GM23338 (cell line): ENCODE results near the gene TTC28. TPM values are rescaled to one million over a fixed set of nuclear protein-coding genes. Genes with fewer than 3 reads are reported as not detected.

ENCODE experiments used
- ATAC-seq: fragments of 200-7000 bp; cut with Tn5 transposase; 3 replicates; pipeline ENCODE4 v1.9.1; 2020
- DNase-seq: peaks from one replicate; pipeline ENCODE4 v3.0.0-alpha.2; 2015; ENCODE audit warnings: low spot score
- H2AFZ ChIP-seq: fragments of 200-600 bp; sonication (generic); 2 replicates; pipeline ENCODE4 v1.8.0; 2016; ENCODE audit warnings: antibody characterized with exemption, mild to moderate bottlenecking, moderate library complexity
- H3F3A ChIP-seq: fragments of 200-600 bp; sonication (generic); replicated peaks from 2 replicates; pipeline ENCODE4 v1.8.0; 2017; ENCODE audit warnings: antibody characterized with exemption, mixed run types, low read depth
- H3K27ac ChIP-seq: fragments of 200-600 bp; sonication (generic); 2 replicates; pipeline ENCODE4 v1.6.1; 2016; ENCODE audit warnings: low read depth
- H3K27me3 ChIP-seq: fragments of 200-600 bp; sonication (generic); 2 replicates; pipeline ENCODE4 v1.8.0; 2016; ENCODE audit warnings: mild to moderate bottlenecking, mixed run types, moderate library complexity; ENCODE audit not compliant: insufficient read depth
- H3K36me3 ChIP-seq: fragments of 200-600 bp; sonication (generic); 2 replicates; pipeline ENCODE4 v1.8.0; 2016; ENCODE audit warnings: mild to moderate bottlenecking; ENCODE audit not compliant: insufficient read depth
- H3K4me1 ChIP-seq: fragments of 200-600 bp; sonication (generic); 2 replicates; pipeline ENCODE4 v1.8.0; 2016; ENCODE audit warnings: mild to moderate bottlenecking, moderate library complexity; ENCODE audit not compliant: insufficient read depth
- H3K4me2 ChIP-seq: fragments of 200-600 bp; sonication (generic); 2 replicates; pipeline ENCODE4 v1.7.1; 2017; ENCODE audit warnings: mixed run types
- H3K4me3 ChIP-seq: fragments of 200-600 bp; sonication (generic); 2 replicates; pipeline ENCODE4 v1.6.1; 2016; ENCODE audit warnings: mixed run types
- H3K79me2 ChIP-seq: fragments of 200-600 bp; sonication (generic); replicated peaks from 2 replicates; pipeline ENCODE4 v1.8.0; 2017; ENCODE audit warnings: mild to moderate bottlenecking; ENCODE audit not compliant: insufficient read depth
- H3K9me2 ChIP-seq: fragments of 200-600 bp; sonication (generic); 2 replicates; pipeline ENCODE4 v1.8.0; 2017; ENCODE audit not compliant: insufficient read depth
- H4K20me1 ChIP-seq: fragments of 200-600 bp; sonication (generic); replicated peaks from 2 replicates; pipeline ENCODE4 v1.8.0; 2017; ENCODE audit warnings: mild to moderate bottlenecking; ENCODE audit not compliant: insufficient read depth
- H3K27ac Mint-ChIP-seq: 2 replicates; pipeline ENCODE4 v1.8.0; 2020; ENCODE audit warnings: inconsistent platforms, mild to moderate bottlenecking, moderate library complexity, mixed read lengths
- H3K27me3 Mint-ChIP-seq: 3 replicates; pipeline ENCODE4 v1.8.0; 2022; ENCODE audit warnings: low read depth, mild to moderate bottlenecking, moderate library complexity, mixed read lengths, inconsistent platforms; ENCODE audit not compliant: insufficient read depth, poor library complexity
- H3K36me3 Mint-ChIP-seq: 3 replicates; pipeline ENCODE4 v1.8.0; 2021; ENCODE audit warnings: low read depth, mild to moderate bottlenecking, inconsistent platforms, moderate library complexity, mixed read lengths
- H3K4me1 Mint-ChIP-seq: 3 replicates; pipeline ENCODE4 v1.8.0; 2020; ENCODE audit warnings: mild to moderate bottlenecking, inconsistent platforms, mixed read lengths
- H3K4me3 Mint-ChIP-seq: 3 replicates; pipeline ENCODE4 v1.8.0; 2021; ENCODE audit warnings: moderate library complexity, mild to moderate bottlenecking, inconsistent platforms, mixed read lengths
- H3K9me3 Mint-ChIP-seq: 3 replicates; pipeline ENCODE4 v1.8.0; 2020; ENCODE audit warnings: moderate library complexity, mild to moderate bottlenecking, inconsistent platforms, mixed read lengths
- CREB1 ChIP-seq: fragments of 250-450 bp; sonication (Bioruptor Pico); IDR thresholded peaks from 2 replicates; pipeline ENCODE4 v1.5.0; 2020; ENCODE audit warnings: low read depth, mild to moderate bottlenecking, moderate library complexity
- ETS1 ChIP-seq: IDR thresholded peaks from 2 replicates; pipeline ENCODE4 v1.6.1; 2016; ENCODE audit warnings: antibody characterized with exemption
- EZH2 ChIP-seq: fragments of 200-600 bp; sonication (generic); IDR thresholded peaks from one replicate; pipeline ENCODE4 v1.8.0; 2017; ENCODE audit warnings: antibody characterized with exemption, mild to moderate bottlenecking, low read depth; ENCODE audit not compliant: unreplicated experiment
- EZH2phosphoT487 ChIP-seq: fragments of 200-600 bp; sonication (generic); IDR thresholded peaks from one replicate; pipeline ENCODE4 v1.8.1; 2018; ENCODE audit warnings: antibody characterized with exemption; ENCODE audit not compliant: unreplicated experiment
- JUNB ChIP-seq: IDR thresholded peaks from one replicate; pipeline ENCODE4 v1.6.1; 2016; ENCODE audit warnings: antibody characterized with exemption; ENCODE audit not compliant: unreplicated experiment
- NANOG ChIP-seq: IDR thresholded peaks from 2 replicates; pipeline ENCODE4 v1.6.1; 2016; ENCODE audit warnings: antibody characterized with exemption, borderline replicate concordance
- POLR2AphosphoS5 ChIP-seq: IDR thresholded peaks from 2 replicates; pipeline ENCODE4 v1.6.1; 2016; ENCODE audit warnings: antibody characterized with exemption, low read depth
- REST ChIP-seq: IDR thresholded peaks from one replicate; pipeline ENCODE4 v1.6.1; 2018; ENCODE audit warnings: antibody characterized with exemption; ENCODE audit not compliant: unreplicated experiment
- STAT1 ChIP-seq: IDR thresholded peaks from one replicate; pipeline ENCODE4 v1.6.1; 2016; ENCODE audit warnings: antibody characterized with exemption; ENCODE audit not compliant: unreplicated experiment
- ZNF114 ChIP-seq: fragments of 250-450 bp; sonication (Bioruptor Pico); IDR thresholded peaks from 2 replicates; pipeline ENCODE4 v1.5.0; 2020; ENCODE audit warnings: mild to moderate bottlenecking, moderate library complexity
- ZNF331 ChIP-seq: fragments of 250-450 bp; sonication (Bioruptor Pico); IDR thresholded peaks from 2 replicates; pipeline ENCODE4 v1.5.0; 2020; ENCODE audit warnings: low read depth, mild to moderate bottlenecking, moderate library complexity
- polyA plus RNA-seq: library from polyadenylated mRNA; unstranded; fragments of >200 nt; fragmentation: Nextera tagmentation; extraction: Ambion mirVana; gene quantifications from 2 replicates; pipeline ENCODE4 v1.2.1, GENCODE V29; 2016
- total RNA-seq: library from RNA; depleted of rRNA; stranded (reverse); fragments of >200 nt; shearing (Covaris generic); gene quantifications from 2 replicates; pipeline ENCODE4 v1.2.3, GENCODE V29; 2014
- TF ChIP-seq, protein P1 (sequence below), 2 experiments: fragments of 200-600 bp in 1 of 2; sonication (generic) in 1 of 2; conservative IDR thresholded peaks; 2 replicates each; pipeline versions ENCODE4 v1.5.1 to v1.6.1; 2016 to 2017; ENCODE audit warnings: antibody characterized with exemption in 2 of 2, low read depth in 2 of 2, mild to moderate bottlenecking in 2 of 2, moderate library complexity in 1 of 2
- TF ChIP-seq, protein P2 (sequence below): fragments of 250-450 bp; sonication (Bioruptor Pico); IDR thresholded peaks from 2 replicates; pipeline ENCODE4 v1.5.0; 2020; ENCODE audit warnings: mild to moderate bottlenecking, moderate library complexity

The TTC28 gene
- total and polyA plus RNA-seq, 2 experiments from 2014 or later: 4.5 to 16.1 TPM

DNA sequence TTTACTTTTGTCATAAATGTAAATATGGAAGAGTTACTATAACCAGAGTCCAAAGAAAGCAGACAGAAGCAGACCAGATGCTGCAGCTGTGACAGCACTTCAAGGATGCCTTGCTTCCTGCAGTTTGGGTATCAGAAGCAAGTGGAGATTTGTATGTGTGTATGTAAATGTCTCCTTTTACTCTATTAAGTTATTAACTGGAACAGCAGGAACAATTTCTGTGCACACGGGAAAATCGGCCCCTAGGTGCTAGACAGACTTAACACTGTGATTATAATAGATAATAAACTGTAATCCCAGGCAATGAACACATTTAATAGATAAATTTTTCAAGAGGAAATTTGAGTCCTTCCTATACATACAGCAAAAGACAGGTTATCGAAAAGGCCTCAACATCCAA lies 582.0 kb downstream of the TTC28 start:
- H3K27ac ChIP-seq: no peak overlapping the region
- no peak overlapping the region for H2AFZ ChIP-seq
- TF ChIP-seq REST (no peak), STAT1 (no peak), EZH2phosphoT487 (no peak), ZNF114 (CRISPR knock-in tag) (no peak), EZH2 (no peak), CREB1 (no peak), ETS1 (no peak), NANOG (no peak), JUNB (no peak), POLR2AphosphoS5 (no peak), ZNF331 (CRISPR knock-in tag) (no peak)
- TF ChIP-seq, protein P1, sequence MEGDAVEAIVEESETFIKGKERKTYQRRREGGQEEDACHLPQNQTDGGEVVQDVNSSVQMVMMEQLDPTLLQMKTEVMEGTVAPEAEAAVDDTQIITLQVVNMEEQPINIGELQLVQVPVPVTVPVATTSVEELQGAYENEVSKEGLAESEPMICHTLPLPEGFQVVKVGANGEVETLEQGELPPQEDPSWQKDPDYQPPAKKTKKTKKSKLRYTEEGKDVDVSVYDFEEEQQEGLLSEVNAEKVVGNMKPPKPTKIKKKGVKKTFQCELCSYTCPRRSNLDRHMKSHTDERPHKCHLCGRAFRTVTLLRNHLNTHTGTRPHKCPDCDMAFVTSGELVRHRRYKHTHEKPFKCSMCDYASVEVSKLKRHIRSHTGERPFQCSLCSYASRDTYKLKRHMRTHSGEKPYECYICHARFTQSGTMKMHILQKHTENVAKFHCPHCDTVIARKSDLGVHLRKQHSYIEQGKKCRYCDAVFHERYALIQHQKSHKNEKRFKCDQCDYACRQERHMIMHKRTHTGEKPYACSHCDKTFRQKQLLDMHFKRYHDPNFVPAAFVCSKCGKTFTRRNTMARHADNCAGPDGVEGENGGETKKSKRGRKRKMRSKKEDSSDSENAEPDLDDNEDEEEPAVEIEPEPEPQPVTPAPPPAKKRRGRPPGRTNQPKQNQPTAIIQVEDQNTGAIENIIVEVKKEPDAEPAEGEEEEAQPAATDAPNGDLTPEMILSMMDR (conservative IDR thresholded peaks at IDR 0.05; ENCODE audit: low read depth in 2 of 2): no peak
- TF ChIP-seq, protein P2, sequence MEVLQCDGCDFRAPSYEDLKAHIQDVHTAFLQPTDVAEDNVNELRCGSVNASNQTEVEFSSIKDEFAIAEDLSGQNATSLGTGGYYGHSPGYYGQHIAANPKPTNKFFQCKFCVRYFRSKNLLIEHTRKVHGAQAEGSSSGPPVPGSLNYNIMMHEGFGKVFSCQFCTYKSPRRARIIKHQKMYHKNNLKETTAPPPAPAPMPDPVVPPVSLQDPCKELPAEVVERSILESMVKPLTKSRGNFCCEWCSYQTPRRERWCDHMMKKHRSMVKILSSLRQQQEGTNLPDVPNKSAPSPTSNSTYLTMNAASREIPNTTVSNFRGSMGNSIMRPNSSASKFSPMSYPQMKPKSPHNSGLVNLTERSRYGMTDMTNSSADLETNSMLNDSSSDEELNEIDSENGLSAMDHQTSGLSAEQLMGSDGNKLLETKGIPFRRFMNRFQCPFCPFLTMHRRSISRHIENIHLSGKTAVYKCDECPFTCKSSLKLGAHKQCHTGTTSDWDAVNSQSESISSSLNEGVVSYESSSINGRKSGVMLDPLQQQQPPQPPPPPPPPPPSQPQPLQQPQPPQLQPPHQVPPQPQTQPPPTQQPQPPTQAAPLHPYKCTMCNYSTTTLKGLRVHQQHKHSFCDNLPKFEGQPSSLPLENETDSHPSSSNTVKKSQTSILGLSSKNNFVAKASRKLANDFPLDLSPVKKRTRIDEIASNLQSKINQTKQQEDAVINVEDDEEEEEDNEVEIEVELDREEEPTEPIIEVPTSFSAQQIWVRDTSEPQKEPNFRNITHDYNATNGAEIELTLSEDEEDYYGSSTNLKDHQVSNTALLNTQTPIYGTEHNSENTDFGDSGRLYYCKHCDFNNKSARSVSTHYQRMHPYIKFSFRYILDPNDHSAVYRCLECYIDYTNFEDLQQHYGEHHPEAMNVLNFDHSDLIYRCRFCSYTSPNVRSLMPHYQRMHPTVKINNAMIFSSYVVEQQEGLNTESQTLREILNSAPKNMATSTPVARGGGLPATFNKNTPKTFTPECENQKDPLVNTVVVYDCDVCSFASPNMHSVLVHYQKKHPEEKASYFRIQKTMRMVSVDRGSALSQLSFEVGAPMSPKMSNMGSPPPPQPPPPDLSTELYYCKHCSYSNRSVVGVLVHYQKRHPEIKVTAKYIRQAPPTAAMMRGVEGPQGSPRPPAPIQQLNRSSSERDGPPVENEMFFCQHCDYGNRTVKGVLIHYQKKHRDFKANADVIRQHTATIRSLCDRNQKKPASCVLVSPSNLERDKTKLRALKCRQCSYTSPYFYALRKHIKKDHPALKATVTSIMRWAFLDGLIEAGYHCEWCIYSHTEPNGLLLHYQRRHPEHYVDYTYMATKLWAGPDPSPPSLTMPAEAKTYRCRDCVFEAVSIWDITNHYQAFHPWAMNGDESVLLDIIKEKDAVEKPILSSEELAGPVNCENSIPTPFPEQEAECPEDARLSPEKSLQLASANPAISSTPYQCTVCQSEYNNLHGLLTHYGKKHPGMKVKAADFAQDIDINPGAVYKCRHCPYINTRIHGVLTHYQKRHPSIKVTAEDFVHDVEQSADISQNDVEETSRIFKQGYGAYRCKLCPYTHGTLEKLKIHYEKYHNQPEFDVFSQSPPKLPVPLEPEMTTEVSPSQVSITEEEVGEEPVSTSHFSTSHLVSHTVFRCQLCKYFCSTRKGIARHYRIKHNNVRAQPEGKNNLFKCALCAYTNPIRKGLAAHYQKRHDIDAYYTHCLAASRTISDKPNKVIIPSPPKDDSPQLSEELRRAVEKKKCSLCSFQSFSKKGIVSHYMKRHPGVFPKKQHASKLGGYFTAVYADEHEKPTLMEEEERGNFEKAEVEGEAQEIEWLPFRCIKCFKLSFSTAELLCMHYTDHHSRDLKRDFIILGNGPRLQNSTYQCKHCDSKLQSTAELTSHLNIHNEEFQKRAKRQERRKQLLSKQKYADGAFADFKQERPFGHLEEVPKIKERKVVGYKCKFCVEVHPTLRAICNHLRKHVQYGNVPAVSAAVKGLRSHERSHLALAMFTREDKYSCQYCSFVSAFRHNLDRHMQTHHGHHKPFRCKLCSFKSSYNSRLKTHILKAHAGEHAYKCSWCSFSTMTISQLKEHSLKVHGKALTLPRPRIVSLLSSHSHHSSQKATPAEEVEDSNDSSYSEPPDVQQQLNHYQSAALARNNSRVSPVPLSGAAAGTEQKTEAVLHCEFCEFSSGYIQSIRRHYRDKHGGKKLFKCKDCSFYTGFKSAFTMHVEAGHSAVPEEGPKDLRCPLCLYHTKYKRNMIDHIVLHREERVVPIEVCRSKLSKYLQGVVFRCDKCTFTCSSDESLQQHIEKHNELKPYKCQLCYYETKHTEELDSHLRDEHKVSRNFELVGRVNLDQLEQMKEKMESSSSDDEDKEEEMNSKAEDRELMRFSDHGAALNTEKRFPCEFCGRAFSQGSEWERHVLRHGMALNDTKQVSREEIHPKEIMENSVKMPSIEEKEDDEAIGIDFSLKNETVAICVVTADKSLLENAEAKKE: no peak
- H3K4me3 Mint-ChIP-seq: no peak overlapping the region
- H3K4me3 ChIP-seq: no peak overlapping the region
- ATAC-seq (no peak), DNase-seq (no peak)
- no peaks in the 10 kb centered on the region for H3K36me3 ChIP-seq
- H4K20me1 ChIP-seq: no peaks in the 10 kb centered on the region
- no peaks in the 10 kb centered on the region for H3K9me3 Mint-ChIP-seq
- no peaks in the 10 kb centered on the region for H3K9me2 ChIP-seq
- no peaks in the 10 kb centered on the region; the same call in 2 of the 3 replicates for H3K36me3 Mint-ChIP-seq
- no peaks in the 10 kb centered on the region for H3K27me3 ChIP-seq
- no peaks in the 10 kb centered on the region for H3K4me1 Mint-ChIP-seq
- H3K4me1 ChIP-seq: no peaks in the 10 kb centered on the region
- H3K27ac Mint-ChIP-seq: no peak overlapping the region
- H3K4me2 ChIP-seq: no peak overlapping the region
- no peaks in the 10 kb centered on the region for H3K27me3 Mint-ChIP-seq
- no peaks in the 10 kb centered on the region for H3F3A ChIP-seq
- no peaks in the 10 kb centered on the region for H3K79me2 ChIP-seq
